Inflammatory macrophage (primary cell): ENCODE measurements around the gene ACRBP.
"Not testable (repeated sequence)": the region's sequence is repeated elsewhere in the genome, so short reads cannot be mapped to it uniquely, and the experiment has no call there.

Experiments
- DNase-seq, 2 donors: peaks; one replicate each; pipeline ENCODE4 v3.0.0-alpha.2; 2020 to 2022

The ACRBP gene

GRCh38 chr12:6614513-6615172 is 32.6 kb downstream of the ACRBP start:
- DNase-seq: no peak

DNA sequence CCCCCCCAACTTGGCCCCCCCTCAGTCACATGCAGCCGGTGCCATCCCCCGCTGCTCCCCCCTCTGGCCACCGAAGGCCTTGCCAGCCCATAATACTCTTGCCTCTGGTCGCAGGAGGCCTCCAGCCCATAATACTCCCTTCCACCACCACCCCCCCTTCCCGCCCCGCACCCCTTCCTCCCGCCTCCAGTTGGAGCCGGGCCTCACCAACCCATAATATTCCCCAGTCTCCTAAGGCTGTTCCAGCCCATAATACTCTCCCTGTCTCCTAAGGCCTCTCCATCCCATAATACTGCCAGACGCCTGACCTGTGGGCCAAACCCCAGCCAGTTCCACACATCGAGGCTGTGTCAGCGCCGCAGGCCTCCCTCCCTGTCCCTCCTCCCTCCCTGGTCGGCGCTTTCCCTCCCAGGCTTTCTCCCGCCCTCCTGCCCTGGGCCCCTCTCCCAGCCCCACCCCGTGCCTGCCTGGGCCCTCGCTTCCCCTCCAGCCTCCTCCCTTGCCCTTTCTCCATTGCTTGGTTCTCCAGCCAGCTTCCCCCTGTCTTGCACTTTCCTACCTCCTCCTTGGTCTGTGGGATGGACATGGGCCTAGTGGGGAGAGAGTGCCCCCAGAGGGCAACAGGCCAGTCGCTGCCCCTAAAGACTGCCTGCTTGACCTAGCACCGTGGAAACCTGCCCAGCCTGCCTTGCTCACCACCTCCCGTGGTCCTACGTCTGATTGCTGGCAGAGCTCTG is 33.3 kb downstream of the ACRBP start:
- DNase-seq: peak; percentile 88 to 92

GRCh38 chr12:6613015-6613775 is 34.0 kb downstream of the ACRBP start:
- DNase-seq: peak; percentile 52 to 70

- no peak for DNase-seq
Observed at GRCh38 chr12:6612652-6613014, 34.6 kb downstream of the ACRBP start.

- no peak for DNase-seq
Observed at GRCh38 chr12:6612247-6612646, 35.0 kb downstream of the ACRBP start.

GRCh38 chr12:6608592-6609281 is 38.5 kb downstream of the ACRBP start:
- peak in 1 of 2 donors; percentile 32 for DNase-seq

DNA sequence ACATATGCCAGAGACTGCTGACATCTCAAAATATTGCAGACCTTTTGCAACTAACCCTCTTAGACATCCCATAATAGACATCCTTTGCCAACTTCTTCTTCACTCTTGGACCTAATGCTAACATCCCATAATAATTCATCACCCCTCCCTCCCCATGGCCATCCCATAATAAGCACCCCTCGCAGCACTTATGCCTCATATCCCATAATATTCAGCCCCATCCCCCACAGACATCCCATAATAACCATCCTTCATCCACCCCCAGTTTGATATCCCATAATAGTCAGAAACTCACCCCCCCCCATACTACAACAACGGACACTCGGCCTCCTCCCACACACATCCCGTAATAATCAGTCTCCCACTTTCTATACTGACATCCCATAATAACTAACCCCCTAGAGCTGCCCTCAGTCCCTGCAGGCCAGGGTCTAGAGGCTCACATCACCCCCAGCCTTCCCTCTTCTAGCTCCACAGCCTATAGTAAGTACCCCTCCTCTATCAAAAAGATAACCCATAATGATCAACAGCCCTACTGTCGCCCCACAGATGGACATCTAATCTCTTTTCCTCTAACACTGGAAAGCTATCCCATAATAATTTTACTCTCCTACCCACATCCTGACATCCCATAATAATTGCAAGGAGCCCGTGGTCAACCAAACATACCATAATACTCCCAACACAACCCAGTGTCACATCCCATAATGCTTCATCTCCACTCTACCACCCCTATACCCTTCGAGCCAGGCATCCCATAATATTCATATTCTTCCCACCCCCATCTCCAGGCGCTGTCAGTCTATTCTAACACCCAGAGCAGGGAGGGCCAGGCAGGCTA is 39.3 kb downstream of the ACRBP start:
- peak in 1 of 2 donors; percentile 72 for DNase-seq

DNA sequence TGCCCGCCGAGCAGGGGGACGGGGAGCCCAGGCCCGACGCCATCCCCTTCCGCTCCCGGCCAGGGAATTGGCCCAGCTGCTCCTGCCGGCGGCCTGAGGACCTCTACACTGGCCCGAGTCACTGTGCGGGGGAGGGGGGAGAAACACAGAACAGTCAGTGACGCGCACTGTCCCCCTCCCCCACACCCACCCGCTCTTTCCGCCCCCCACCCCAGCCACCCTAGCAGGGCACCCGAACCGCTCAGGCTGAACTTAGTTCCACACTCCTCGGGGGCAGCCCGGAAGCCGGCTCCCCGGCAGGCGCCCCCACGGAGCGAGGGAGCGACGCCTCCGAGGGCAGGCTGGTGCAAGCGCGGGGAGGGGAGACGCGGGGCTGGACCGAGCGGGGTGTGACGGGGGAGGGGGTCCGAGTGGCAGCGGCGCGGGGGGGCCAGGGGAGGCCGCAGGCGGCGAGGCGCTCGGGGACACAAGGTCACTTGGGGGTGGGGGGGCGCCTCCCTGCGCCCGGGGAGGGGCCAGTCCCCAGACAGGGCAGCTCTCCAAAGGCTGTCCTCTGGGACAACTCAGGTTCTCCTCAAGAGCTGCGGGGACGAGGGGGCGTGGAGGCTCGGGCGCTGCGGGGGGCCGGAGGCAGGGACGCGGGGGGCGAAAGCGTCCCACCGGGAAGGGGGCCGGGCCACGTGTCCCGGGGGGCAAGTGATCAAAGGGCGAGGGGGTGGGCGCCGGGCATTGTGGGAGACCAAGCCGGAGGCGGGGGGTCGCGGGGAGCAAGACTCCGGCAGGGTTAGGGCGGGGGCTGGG is 40.7 kb downstream of the ACRBP start:
- DNase-seq: peak; percentile 26 to 53

GRCh38 chr12:6605421-6606330 is 41.6 kb downstream of the ACRBP start:
- DNase-seq: peak in 1 of 2 donors; percentile 23

GRCh38 chr12:6604259-6605029 is 42.8 kb downstream of the ACRBP start:
- no peak for DNase-seq

DNA sequence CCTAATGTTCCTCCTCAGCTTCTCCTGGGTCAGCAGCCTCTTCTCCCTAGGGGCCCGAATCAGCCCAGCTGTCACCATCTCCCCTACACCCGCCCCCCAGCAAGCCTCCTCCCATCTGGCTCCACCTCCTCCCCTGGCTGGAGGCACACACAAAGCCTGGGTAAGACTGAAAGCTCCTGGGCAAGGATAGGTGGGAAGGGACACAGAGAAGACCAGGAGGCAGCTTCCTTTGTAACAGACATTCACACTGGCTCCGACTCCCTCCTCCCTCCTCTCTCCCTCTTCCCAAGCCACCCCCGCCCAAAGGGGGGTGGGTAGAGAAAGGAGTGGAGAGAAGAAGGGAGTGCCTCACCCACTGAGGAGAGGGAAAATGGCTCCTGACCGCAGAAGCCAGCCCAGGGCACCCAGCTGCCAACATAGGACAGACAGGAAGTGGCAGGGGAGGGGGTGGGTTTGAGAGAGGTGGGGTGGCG is 44.1 kb downstream of the ACRBP start:
- DNase-seq: no peak

DNA sequence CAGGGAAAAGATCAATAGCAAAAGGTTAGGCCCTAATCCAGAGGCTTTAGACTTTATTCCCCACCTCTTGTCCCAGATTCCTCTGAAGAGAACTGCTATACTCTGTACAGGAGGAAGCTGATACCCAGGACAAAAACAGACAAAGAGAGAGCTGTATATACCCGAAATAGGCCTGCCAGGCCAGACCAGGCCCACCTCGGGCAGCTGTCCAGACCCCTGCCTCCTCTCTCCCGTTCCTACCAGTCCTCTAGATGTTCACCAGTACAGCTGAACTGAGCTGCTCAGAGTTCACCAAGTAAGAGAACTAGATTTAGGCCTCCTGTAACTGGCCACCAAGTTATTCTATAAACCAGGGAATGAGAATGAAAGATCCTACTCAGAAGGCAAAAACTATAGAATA is 44.7 kb downstream of the ACRBP start:
- DNase-seq: no peak

GRCh38 chr12:6595673-6596072 is 51.6 kb downstream of the ACRBP start:
- DNase-seq: not testable (repeated sequence)

DNA sequence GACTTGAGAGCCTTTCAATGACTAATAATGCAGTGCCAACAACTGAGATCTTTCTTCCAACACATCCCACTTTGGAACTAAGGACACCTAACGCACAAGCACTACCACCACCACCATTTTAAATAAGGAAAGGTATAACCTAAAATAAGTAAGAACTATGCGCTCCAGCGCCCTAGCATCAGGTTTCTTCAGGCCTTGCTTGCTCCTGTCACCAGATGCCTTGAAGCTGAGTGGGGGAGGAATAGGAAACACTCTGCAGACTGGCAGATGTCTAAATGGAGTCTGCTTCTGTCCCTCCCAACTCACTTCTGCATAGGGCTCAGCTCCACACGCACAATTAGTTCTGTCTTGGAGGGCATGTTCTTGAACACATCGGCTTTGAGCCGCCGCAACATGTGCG is 55.1 kb downstream of the ACRBP start:
- DNase-seq: no peak
